HG03457 (cell line): ENCODE results near the gene SH3BGRL.

Experiments used
- ATAC-seq: cut with Tn5 transposase; IDR thresholded peaks from one replicate; pipeline ENCODE4 v1.9.1; 2021; ENCODE audit warnings: moderate number of reproducible peaks; ENCODE audit not compliant: unreplicated experiment

Gene SH3BGRL

DNA sequence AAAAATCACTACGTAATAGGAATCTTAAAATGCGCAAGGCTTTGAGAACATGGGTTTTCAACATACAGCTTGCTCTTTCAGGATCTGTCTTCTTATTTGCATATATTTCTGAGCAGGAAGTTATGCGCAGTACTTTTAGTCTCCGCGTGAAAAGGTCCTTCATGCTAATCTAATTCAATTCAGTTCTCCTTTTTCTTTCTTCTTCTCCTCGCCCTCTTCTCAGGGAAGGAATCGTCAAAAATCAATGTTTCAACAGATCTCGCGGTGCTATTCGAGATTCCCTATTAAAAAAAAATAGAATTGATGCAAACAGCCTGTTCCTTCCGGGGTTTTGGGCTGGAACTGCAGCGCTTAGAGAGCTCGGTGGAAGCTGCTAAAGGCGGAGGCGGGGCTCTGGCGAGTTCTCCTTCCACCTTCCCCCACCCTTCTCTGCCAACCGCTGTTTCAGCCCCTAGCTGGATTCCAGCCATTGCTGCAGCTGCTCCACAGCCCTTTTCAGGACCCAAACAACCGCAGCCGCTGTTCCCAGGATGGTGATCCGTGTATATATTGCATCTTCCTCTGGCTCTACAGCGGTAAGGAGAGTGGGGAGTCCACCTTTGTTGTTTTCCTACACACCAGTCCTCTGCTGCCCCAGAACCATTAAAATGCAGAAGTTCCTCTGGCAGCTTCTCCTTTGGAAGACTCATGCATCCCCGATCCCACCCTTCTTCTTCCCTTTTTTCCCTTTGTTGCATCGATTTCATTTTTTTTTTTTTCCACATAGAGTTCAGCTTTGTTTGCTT is at the start of gene SH3BGRL, which contains the start of gene HMGN5:
SH3BGRL (plus strand) TSS at position 432 of the 785 bp plus-strand sequence; CDS start at position 531, 99 bp downstream.
HMGN5 (minus strand) TSS at position 243 of the 785 bp plus-strand sequence. CDS start 80,364 bp downstream, outside the sequence.
- peak; percentile 93 for ATAC-seq

DNA sequence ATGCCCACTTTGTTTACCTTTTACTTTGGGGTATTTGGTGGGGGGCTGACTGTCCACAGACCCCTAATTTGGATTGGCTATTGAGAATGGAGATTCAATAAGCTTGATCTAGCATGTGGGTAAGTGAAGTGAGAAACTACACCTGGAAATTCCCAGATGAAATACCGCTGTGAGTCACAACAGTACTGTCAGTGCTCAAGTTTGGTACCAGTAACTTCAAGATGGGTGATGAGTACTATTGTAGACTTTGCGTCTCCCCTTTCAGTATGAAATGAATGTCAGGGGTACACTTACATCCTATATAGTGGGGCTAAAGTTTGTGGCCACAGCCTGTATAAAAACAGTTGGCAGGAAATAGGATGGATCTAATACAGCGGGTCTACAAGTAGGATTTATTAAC is 33.5 kb upstream of the SH3BGRL start:
- ATAC-seq, result no peak

DNA sequence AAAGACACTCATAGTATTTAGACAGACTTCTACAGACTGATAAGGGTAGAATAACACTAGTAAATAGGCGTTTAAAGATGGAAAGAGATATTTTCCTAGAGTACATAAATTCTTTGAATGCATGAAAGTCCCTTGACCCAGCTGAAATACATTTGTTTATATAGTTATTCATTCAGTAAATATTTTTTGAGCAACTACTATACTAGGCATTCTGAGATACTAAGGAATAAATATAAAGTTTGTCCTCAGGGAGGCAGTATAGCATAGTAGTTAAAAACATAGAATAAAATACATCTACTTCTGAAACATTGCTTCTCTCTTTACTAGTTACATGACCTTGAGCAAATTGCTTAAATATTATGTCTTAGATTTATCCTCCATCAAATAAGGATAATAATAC is 27.6 kb upstream of the SH3BGRL start:
- no peak for ATAC-seq

DNA sequence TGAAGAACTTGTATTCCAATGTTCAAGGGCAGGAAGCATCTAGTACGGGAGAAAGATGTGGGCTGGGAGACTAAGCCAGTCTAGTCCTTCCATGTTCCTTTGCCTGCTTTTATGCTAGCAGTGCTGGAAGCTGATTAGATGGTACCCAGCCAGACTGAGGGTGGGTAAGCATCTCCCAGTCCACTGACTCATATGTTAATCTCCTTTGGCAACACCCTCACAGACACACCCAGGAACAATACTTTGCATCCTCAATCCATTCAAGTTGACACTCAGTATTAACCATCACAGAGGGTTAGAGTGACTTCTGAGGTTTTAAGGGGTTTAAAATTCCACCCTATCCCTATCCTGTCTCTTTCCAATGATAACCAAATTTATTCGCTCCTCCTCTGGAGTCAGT is 6.6 kb upstream of the SH3BGRL start:
- no peak for ATAC-seq

DNA sequence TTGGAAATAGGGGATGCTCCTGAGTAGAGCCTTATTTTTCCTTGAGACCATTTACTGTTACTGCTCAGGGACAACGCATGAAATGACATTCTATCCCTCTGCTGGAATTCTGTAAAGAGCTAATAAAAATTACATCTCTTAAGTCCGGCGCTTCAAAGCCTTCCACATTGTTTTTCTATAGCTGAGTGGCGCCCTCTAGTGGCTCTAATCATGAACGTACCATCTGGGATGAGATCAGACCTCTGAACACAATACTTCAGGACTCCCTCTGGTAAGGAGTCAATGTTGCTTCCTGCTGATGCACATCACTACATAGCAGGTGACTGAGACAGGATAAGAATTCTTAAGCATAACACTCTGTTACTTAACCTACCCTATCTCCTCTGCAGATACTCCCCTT is 6.2 kb upstream of the SH3BGRL start:
- ATAC-seq, result peak; percentile 84

DNA sequence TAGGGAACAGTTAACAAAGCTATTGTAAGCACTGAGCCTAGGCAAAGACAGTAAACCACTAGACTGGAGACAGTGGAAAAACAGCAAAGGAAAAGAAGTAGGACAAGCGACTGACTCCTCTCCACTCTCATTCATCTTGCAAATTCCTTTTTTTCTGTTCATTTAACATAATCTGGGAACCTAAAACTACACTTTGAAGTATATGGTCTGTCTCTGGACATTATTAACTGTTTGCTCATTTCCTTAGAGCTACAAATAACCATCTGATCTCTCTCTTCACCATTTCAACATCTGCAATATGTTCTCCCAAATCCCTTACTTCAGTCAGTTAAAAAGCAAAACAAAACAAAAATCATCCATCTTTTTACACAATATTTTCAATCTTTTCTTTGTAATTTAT is 831 bp upstream of the SH3BGRL start:
- ATAC-seq, result no peak

DNA sequence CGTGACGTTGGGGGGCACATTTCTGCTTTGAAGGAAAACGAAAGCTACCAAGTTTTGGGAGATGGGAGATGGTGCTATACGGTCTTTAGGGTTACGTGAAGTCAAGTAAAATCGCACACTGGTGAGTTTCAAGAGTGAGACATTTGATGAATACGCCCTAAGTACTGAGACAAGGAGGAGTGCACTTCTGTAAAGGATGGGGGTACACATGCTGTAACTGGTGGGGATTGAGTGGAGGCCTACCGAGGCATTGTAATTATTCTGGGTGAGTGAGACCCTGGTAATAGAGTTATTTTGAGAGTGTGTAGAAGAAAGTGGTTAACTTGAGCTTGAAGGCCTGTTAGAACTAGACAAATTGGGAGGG is 536 bp downstream of the SH3BGRL start:
- no peak for ATAC-seq

DNA sequence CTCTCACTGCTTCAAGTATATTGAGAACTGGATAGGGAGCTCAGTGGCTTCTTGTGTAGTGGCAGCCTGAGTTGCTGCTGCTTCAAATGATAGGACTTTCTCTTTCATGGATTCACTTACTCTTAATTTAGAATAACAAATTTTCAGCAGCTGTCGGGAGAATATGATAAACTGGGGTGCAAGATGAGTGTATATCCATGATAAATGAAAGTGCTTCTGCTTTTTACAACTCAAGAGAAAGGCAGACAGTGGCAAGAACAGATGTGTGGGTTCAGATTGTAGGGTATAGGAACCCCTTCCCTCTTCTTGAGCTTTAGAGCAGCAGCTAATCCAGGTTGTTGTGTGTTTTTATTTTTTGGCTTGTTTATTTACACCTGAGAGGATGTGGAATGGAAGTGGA is 1.0 kb downstream of the SH3BGRL start:
- ATAC-seq, result no peak

DNA sequence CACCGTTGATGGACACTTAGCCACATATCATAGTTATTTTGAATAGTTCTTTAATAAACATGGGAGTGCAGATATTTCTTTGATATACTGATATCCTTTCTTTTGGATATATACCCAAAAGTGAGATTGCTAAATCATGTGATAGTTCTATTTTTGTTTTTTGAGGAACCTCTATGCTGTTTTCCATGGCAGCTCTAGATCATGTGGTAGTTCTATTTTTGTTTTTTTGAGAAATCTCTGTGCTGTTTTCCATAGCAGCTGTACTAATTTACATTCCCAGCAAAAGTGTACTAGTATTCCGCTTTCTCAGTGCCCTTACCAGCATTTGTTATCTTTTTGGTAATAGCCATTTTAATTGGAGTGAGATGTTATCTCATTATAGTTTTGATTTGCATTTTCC is 3.6 kb downstream of the SH3BGRL start:
- ATAC-seq, result no peak

DNA sequence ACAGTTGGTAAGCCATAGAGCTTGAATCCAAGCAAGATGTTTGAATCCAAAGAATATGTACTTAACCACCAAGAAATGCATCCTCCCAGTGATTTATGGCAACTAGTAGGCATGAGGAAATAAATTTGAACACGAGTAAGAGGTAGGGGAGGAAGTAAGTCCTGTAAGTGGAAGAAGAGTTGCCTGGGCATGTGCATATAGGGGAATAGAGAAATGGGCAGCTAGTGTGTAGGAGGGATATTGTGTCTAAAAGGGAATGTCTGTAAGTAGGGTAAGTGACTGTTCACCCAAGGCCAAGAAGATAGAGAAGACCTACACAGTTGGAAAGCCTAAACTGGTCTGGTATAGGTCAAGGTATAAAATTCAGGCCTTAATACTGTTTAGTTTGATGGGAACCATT is 4.6 kb downstream of the SH3BGRL start:
- no peak for ATAC-seq

DNA sequence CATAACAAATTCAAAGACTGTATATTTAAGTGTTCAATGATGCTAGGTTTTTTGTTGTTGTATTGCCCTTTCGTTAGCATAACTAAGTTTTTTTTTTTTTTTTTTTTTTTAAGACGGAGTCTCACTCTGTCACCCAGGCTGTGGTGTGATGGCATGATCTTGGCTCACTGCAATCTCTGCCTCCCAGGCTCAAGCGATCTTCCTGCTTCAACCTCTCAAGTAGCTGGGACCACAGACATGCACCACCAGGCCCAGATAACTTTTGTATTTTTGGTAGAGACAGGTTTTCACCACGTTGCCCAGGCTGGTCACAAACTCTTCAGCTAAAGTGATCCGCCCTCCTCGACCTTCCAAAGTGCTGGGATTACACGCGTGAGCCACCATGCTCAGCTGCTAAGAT is 7.0 kb downstream of the SH3BGRL start:
- no peak for ATAC-seq

DNA sequence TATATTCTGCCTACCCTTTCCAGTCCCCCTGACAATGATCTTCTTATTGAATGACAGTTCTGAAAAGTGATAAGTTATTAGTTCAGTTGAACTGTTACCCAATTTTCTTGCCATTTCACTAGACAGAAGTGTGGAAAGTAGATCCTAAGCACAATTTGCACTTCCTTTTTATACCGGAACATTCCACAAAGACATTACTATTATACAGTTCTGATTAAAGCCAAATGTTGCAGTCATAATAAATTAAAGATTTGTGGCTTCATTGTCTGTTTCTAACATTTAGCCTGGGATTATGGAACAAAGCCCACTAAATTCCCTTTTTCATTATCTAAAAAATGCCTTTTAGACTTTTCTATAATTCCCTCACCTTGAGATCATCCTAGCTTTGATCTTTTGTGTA is 13.8 kb downstream of the SH3BGRL start:
- ATAC-seq, result no peak

DNA sequence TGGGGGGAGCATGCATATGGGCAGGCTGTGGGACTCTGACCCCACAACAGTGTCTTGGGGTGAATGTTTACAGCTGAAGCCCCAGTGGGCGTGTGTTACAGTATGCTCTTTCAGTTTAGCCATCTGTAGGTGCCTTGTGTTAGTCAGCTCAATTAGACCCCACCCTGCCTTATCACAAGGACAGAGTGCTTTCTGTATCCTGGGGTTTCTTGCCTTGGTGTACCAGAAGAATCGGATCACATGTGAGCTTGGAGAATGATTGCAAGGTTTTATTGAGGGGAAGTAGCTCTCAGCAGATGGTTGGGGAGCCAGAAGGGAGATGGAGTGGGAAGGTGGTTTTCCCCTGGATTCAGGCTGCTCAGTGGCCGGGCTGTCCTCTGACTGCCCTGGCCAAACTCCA is 27.3 kb downstream of the SH3BGRL start:
- no peak for ATAC-seq

DNA sequence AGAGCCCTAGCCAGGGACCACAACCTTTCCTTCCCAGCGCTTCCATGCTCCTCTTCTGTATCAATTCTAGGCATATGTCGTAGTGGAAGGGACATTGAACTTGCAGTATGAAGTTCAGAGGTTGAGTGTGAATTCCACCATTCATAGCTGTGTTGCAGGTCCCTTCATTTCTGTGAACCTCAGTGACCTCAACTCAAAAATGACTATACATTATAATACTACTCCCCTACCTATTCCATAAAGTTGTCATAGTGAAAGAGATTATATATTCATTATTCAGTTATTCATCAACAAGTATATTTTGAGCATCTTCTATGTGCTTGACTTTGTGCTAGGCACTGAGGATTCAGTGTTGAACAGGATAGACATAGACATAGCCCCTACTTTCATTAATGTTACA is 28.0 kb downstream of the SH3BGRL start:
- ATAC-seq, result no peak

DNA sequence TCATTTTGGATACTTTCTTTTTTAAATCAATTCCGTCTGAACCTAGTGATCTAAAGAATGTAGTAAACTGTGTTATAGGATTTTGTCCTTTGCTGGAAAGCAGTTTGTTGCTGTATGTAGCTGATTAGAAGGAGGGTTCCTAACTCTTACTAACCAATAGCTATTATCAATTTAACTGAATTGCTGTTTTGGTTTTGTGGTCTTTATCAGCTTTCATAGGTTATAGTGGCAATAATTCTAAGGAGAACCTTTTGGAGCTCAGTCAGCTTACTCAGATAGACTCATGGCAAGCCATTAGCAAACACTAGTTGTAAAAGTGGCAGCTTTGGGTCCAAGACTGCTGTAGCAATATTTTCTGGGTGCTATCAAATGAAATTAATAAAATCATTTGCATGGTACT is 29.6 kb downstream of the SH3BGRL start:
- ATAC-seq, result no peak

DNA sequence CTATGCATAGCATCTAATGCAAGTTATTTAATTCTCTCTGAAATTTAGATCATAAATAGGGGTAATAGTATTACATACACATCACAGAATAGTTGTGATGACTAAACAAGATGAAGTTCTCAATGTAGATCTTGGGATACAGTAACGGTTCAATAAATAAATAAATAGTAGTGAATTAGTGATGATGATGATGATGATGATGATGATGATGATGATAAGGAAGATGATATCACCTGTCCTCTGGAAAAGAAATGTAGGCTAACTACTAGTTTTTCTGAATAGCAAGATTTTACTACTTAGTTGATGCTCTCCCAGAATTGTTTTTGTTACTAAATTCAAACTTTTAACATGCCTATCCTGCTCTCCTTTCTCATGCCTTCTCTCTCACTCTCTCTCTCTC is 30.3 kb downstream of the SH3BGRL start:
- no peak for ATAC-seq

DNA sequence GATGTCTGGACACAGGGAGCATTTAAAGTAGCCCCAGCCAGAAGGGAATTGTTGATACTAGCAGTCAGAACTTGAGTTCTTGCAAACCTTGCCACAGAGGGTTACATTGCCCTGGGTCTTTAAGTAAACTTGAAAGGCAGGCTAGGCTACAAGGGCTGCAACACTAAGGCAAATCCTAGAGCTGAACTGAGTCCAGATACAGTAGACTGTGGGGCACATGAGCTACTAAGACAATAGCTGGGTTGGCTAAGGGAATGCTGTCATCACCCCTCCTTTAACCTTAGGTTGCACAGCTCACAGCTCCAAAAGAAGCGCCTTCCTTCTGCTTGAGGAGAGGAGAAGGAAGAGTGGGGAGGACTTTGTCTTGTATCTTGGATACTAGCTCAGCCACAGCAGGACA is 35.6 kb downstream of the SH3BGRL start:
- no peak for ATAC-seq

DNA sequence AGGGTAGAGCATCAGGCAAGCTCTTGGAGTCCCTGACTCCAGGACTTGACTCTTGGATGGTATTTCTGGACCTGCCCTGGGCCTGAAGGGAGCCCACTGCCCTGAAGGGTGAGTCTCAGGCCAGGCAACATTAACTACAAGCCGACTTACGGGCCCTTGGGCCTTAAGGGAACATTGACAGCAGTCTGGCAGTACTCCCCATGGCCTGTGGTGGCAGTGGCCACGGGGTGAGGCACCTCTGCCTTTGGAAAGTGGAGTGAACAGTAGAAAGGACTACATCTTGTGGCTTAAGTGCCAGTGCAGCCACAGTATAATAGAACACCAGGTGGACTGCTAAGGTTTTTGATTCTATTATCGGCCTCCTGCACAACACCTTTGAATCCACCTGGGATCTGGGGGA is 36.3 kb downstream of the SH3BGRL start:
- ATAC-seq, result no peak

DNA sequence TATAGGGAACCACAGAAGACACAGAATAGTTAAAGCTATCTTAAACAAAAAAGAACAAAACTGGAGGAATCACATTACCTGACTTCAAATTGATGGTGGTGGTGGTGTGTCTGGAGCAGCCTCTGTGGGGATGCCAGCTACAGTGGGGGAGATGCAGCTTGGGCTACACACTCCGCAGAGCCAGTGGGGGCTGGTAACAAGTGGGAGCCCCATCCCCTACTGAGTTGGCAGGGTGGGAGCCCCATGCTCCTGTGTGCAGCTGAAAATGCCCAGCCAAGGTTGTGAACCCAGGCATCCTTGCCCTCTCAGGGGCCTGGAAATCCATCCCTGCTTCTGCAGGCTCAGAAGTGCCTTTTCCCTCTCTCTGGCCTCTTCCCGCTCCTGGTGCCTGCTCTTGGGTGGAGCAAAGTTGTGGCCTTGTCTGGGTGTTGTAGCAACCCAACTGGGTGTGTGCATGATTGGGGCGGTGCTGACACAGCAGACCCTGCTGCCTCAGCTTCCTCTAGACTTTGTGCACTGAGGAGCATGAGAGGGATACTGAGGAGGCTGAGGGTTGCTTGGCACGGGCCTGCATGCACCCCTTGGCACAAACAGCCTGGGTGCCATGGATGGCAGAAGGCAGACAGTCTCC is 38.9 kb downstream of the SH3BGRL start:
- ATAC-seq, result no peak

DNA sequence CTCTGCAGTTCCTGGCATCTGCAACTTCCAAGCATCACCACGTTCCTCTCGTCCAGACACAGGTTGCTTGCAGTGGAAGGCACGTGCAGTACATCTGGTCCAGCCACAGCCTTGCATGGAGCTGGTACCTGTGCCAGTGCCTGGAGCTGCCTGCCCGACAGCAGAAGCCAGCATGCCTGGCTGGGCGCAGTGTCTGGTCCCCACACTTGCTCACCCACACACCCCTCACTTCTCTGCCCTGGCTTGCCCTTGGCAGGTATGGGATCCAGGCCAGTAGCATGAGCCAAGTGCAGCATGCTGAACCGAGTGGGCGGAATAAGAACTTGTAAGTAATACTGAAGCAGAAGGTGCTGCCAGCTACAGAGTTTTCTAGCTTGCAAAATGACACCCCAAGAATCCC is 39.9 kb downstream of the SH3BGRL start:
- ATAC-seq, result no peak

DNA sequence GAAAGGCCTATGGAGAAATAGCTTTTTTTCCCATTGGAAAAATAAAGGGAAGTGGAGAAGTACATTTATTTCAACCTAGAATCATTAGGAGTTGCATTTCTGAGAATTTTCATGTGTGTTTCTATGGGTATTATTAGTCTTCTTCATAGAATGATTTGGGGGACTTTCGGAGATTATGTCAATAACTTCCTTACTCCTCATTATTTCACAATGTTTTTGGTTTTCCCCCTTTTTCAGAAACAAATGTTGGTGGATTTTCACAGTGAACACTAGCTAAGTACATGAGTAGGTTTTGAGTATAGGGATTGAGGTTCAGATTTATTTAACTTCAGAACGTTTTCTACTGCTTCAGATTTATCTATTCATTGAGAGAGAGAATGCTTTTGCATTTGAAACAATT is 54.0 kb downstream of the SH3BGRL start:
- no peak for ATAC-seq

DNA sequence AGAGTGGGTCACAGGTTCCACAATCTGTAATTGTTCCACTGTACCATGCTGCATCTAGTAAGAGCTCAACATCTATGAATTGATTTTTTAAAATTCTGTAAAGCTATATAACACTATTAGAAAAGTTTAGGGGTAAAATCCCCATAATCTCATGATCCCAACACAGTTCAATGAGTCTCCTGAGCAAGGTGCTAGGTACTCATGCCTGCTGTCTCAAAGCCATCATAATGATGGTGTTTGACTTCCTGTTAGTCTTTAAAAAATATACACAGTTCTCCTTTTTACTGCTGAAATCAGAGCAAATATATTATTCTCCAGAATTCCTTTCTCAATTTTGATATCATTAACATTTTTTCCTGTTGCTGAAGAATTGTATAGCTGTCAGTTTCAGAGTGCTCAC is 55.9 kb downstream of the SH3BGRL start:
- no peak for ATAC-seq
